ENCODE measurements around the gene BMAL2. TPM values are rescaled to one million over a fixed set of nuclear protein-coding genes. Genes with fewer than 3 reads are reported as not detected.

Gene BMAL2
- total RNA-seq, 1 donor from 2014 or later = 9.8 TPM

DNA sequence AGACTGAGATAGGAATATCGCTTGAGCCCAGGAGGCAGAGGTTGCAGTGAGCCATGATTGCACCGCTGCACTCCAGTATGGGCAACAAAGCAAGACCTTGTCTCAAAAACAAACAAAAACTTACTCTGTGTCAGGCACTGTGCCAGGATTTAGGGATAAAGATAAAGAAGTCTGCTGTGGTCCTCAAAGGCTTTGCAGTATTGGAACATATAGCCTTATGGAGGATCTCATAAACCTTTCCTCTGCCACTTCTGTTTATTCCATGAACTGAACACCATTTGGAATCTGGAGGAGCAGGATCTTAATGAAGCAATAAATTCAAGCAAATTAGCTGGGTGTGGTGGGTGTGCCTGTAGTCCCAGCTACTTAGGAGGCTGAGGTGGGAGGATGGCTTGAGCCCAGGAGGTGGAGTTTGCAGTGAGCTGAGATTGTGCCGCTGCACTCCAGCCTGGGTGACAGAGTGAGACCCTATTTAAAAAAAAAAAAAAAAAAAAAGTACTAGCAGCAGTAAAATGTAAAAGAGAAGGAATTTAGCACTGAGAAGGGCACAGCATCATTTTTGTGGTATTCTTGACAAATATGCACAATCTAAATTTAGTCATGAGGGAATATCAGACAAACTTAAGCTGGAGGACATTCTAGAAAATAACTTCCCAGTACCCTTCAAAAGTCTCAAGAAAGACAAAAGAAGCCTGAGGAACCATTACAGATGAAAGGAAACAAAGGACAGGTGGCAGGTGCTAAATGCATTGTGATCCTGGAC lies 27.1 kb downstream of the BMAL2 start:
- H3K4me1 ChIP-seq = no peaks in the 10 kb centered on the region
- no peaks in the 10 kb centered on the region for H3K9me3 ChIP-seq
- H3K27ac ChIP-seq = no peak overlapping the region
- no peaks in the 10 kb centered on the region for H3K27me3 ChIP-seq
- intact Hi-C loops (cut with DNase I) = no loop called here
- DNase-seq (ENCODE audit: extremely low spot score in 2 of 2) = no peak
- TF ChIP-seq, protein P1, sequence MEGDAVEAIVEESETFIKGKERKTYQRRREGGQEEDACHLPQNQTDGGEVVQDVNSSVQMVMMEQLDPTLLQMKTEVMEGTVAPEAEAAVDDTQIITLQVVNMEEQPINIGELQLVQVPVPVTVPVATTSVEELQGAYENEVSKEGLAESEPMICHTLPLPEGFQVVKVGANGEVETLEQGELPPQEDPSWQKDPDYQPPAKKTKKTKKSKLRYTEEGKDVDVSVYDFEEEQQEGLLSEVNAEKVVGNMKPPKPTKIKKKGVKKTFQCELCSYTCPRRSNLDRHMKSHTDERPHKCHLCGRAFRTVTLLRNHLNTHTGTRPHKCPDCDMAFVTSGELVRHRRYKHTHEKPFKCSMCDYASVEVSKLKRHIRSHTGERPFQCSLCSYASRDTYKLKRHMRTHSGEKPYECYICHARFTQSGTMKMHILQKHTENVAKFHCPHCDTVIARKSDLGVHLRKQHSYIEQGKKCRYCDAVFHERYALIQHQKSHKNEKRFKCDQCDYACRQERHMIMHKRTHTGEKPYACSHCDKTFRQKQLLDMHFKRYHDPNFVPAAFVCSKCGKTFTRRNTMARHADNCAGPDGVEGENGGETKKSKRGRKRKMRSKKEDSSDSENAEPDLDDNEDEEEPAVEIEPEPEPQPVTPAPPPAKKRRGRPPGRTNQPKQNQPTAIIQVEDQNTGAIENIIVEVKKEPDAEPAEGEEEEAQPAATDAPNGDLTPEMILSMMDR (IDR thresholded peaks at IDR 0.05) = no peak
- TF ChIP-seq POLR2A (IDR thresholded peaks at IDR 0.05) = no peak
- no peak for TF ChIP-seq POLR2AphosphoS5 (IDR thresholded peaks at IDR 0.05; ENCODE audit: insufficient read depth in 1 of 2, low read depth in 1 of 2)
- H3K4me3 ChIP-seq = no peak overlapping the region
- no peaks in the 10 kb centered on the region for H3K36me3 ChIP-seq

GRCh38 chr12:27361372-27361771 lies 28.7 kb downstream of the BMAL2 start:
- Histone ChIP-seq H3K27ac (no peak overlapping the region), H3K9me3 (no peaks in the 10 kb centered on the region), H3K4me3 (no peak overlapping the region), H3K36me3 (no peaks in the 10 kb centered on the region), H3K27me3 (no peaks in the 10 kb centered on the region), H3K4me1 (no peaks in the 10 kb centered on the region)
- DNase-seq (ENCODE audit: extremely low spot score in 2 of 2) = no peak
- intact Hi-C loops (cut with DNase I) = no loop called here
- TF ChIP-seq, protein P1 (IDR thresholded peaks at IDR 0.05) = no peak
- no peak for TF ChIP-seq POLR2A (IDR thresholded peaks at IDR 0.05)
- no peak for TF ChIP-seq POLR2AphosphoS5 (IDR thresholded peaks at IDR 0.05; ENCODE audit: insufficient read depth in 1 of 2, low read depth in 1 of 2)

DNA sequence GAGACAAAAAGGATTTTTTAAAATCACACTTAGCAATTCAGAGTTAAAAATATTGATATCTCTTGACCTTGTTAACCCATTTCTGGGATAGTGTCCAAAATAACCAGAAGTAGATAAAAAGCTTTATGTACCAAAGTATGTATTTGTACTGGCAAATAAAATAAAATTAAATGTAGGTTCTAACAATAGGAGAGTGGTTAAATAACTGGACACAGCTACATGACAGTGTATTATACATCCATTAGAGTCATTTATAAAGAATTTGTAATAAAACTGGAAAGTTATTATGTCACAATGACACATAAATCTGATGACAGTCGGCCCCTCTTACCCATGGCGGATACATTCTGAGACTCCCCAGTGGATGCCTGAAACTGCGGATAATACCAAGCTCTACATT lies 34.0 kb downstream of the BMAL2 start:
- no peaks in the 10 kb centered on the region for H3K27me3 ChIP-seq
- no peak for DNase-seq (ENCODE audit: extremely low spot score in 2 of 2)
- intact Hi-C loops (cut with DNase I) = no loop called here
- H3K36me3 ChIP-seq = no peaks in the 10 kb centered on the region
- H3K27ac ChIP-seq = no peak overlapping the region
- H3K4me3 ChIP-seq = no peak overlapping the region
- H3K9me3 ChIP-seq = no peaks in the 10 kb centered on the region
- no peaks in the 10 kb centered on the region for H3K4me1 ChIP-seq
- TF ChIP-seq POLR2A (IDR thresholded peaks at IDR 0.05) = no peak
- TF ChIP-seq, protein P1 (IDR thresholded peaks at IDR 0.05) = no peak
- TF ChIP-seq POLR2AphosphoS5 (IDR thresholded peaks at IDR 0.05; ENCODE audit: insufficient read depth in 1 of 2, low read depth in 1 of 2) = no peak

GRCh38 chr12:27367078-27367477 lies 34.4 kb downstream of the BMAL2 start:
- DNase-seq (ENCODE audit: extremely low spot score in 2 of 2) = no peak
- H3K27ac ChIP-seq = no peak overlapping the region
- H3K27me3 ChIP-seq = no peaks in the 10 kb centered on the region
- H3K36me3 ChIP-seq = no peaks in the 10 kb centered on the region
- no peaks in the 10 kb centered on the region for H3K9me3 ChIP-seq
- TF ChIP-seq POLR2AphosphoS5 (IDR thresholded peaks at IDR 0.05; ENCODE audit: insufficient read depth in 1 of 2, low read depth in 1 of 2) (no peak), POLR2A (IDR thresholded peaks at IDR 0.05) (no peak)
- TF ChIP-seq, protein P1 (IDR thresholded peaks at IDR 0.05) = no peak
- H3K4me1 ChIP-seq = no peaks in the 10 kb centered on the region
- H3K4me3 ChIP-seq = no peak overlapping the region
- intact Hi-C loops (cut with DNase I) = no loop called here

GRCh38 chr12:27382171-27382795 lies 49.6 kb downstream of the BMAL2 start:
- no peak for TF ChIP-seq POLR2AphosphoS5 (IDR thresholded peaks at IDR 0.05; ENCODE audit: insufficient read depth in 1 of 2, low read depth in 1 of 2)
- TF ChIP-seq, protein P1 (IDR thresholded peaks at IDR 0.05) = no peak
- TF ChIP-seq POLR2A (IDR thresholded peaks at IDR 0.05) = no peak
- H3K27me3 ChIP-seq = no peaks in the 10 kb centered on the region
- no peaks in the 10 kb centered on the region for H3K4me1 ChIP-seq
- no peak overlapping the region for H3K27ac ChIP-seq
- H3K4me3 ChIP-seq = no peak overlapping the region
- H3K36me3 ChIP-seq = no peaks in the 10 kb centered on the region
- no peak for DNase-seq (ENCODE audit: extremely low spot score in 2 of 2)
- no peaks in the 10 kb centered on the region for H3K9me3 ChIP-seq
- intact Hi-C loops (cut with DNase I) = no loop called here

All from vagina (tissue), 2 donors.